ENCODE measurements around the gene PRPSAP2. TPM values are rescaled to one million over a fixed set of nuclear protein-coding genes. Genes with fewer than 3 reads are reported as not detected.
"Not testable (repeated sequence)": the region's sequence is repeated elsewhere in the genome, so short reads cannot be mapped to it uniquely, and the experiment has no call there.

The PRPSAP2 gene
- total RNA-seq, 1 donor, result 33.4 TPM

- H3K27me3 ChIP-seq (ENCODE audit: insufficient read depth, low read length), result no peaks in the 10 kb centered on the region
- H3K4me1 ChIP-seq (ENCODE audit: insufficient read depth, low read length), result peaks cover 18% of the 10 kb centered on the region
- no peak overlapping the region for H3K4me3 ChIP-seq (ENCODE audit: low read length)
- no peaks in the 10 kb centered on the region for H3K9me3 ChIP-seq (ENCODE audit: low read depth, low read length)
Measured at GRCh38 chr17:18919963-18920362, 62.0 kb downstream of the PRPSAP2 start.

DNA sequence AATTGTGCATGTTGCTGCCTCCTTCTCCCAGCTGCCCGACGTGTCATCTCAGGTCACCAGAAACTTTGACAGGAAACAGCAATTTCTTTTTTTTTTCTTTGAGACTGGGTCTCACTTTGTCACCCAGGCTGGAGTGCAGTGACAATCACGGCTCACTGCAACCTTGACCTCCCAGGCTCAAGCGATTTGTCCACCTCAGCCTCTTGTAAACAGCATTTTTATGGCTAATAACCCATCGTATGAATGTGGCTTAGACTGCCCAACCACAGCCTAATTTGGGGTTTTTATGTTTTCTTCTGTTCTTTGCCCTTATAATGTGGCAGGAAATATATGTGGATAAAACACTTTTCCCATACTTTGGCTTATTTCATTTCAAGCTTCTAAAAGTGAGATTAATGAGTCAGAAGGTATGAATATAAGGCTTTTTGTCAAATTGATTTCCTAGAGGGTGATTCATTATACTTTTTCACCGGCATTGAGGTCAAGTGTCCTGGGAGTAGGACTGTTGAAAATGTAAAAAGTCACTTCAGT, 63.0 kb downstream of the PRPSAP2 start:
- Histone ChIP-seq H3K27me3 (ENCODE audit: insufficient read depth, low read length) (no peaks in the 10 kb centered on the region), H3K9me3 (ENCODE audit: low read depth, low read length) (no peaks in the 10 kb centered on the region), H3K4me1 (ENCODE audit: insufficient read depth, low read length) (peaks cover 20% of the 10 kb centered on the region), H3K4me3 (ENCODE audit: low read length) (no peak overlapping the region)

DNA sequence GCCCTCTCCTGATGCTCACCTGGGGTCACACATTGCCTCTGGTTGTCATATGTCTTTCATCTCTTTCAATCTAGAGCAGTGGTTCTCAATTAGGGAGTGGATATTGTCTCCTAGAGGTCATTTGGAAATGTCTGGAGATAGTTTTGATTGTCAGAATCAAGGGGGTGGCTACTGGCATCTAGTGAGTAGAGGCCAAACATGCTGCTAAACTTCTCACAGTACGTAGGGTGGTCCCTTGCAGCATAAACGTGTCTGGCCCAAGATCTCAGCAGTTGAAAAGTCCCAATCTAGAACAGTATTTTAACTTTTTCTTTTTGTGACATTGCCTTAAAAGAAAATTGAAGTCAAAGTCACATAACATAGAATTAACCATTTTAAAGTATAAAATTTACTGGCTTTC, 63.6 kb downstream of the PRPSAP2 start:
- H3K9me3 ChIP-seq (ENCODE audit: low read depth, low read length), result no peaks in the 10 kb centered on the region
- H3K4me1 ChIP-seq (ENCODE audit: insufficient read depth, low read length), result peaks cover 23% of the 10 kb centered on the region
- H3K27me3 ChIP-seq (ENCODE audit: insufficient read depth, low read length), result no peaks in the 10 kb centered on the region
- H3K4me3 ChIP-seq (ENCODE audit: low read length), result no peak overlapping the region

DNA sequence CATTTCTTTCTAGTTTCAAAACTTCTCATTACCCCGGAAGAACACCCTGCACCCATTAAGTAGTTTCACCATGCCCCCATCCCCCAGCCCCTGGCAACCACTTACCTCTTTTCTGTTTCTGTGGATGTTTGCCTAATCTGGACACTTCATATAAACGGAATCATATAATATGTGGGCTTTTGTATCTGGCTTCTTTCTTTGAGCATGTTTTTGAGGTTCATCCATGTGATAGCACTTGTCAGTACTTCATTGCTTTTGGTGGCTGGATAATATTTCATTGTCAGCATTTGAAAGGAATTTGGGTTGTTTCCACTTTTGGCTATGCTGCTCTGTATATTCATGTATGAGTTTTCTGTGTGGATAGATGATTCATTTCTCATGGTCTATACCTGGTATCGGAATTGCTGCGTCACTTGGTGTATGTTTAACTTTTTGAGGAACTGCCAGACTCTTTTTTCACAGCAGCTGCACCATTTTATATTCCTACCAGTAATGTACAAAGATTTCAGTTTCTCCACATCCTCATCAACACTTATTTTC, 64.1 kb downstream of the PRPSAP2 start:
- Histone ChIP-seq H3K4me1 (ENCODE audit: insufficient read depth, low read length) (peaks cover 28% of the 10 kb centered on the region), H3K27me3 (ENCODE audit: insufficient read depth, low read length) (no peaks in the 10 kb centered on the region), H3K9me3 (ENCODE audit: low read depth, low read length) (no peaks in the 10 kb centered on the region), H3K4me3 (ENCODE audit: low read length) (no peak overlapping the region)

DNA sequence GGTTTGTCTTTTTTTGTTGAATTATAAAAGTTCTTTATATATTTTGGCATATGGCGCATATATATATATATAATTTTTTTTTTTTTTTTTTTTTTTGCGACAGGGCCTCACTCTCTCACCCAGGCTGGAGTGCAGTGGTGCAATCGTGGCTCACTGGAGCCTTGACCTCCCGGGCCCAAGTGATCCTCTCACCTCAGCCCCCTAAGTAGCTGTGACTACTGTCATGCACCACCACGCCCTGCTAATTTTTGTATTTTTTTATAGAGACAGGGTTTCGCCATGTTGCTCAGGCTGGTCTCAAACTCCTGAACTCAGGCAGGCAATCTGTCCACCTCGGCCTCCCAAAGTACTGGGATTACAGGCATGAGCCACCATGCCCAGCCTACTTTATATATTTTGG, 64.7 kb downstream of the PRPSAP2 start:
- H3K27me3 ChIP-seq (ENCODE audit: insufficient read depth, low read length), result not testable (repeated sequence)

DNA sequence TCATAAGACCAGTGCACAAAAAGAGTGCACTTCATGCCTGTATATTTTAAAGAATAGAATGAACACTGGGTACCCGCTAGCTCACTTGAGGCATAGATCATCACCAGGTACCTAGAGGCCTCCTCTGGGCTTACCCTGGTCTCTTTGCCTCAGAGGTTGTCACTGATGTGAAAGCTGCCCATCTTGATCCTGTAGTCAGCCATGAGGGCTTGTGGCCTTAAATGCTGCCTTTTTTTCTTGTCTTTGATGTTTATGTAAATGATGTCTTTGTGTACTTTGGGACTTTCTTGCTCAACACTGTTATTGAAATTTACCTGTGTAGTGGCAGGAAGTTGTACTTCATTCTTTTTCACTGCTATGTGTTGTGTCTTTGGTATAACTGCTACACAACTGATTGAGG, 67.3 kb downstream of the PRPSAP2 start:
- peaks cover 28% of the 10 kb centered on the region for H3K4me1 ChIP-seq (ENCODE audit: insufficient read depth, low read length)
- no peak overlapping the region for H3K4me3 ChIP-seq (ENCODE audit: low read length)
- no peaks in the 10 kb centered on the region for H3K27me3 ChIP-seq (ENCODE audit: insufficient read depth, low read length)
- H3K9me3 ChIP-seq (ENCODE audit: low read depth, low read length), result no peaks in the 10 kb centered on the region

More for the DNA sequence above, 64.7 kb downstream of the PRPSAP2 start:
- H3K4me3 ChIP-seq (ENCODE audit: low read length); H3K9me3 ChIP-seq (ENCODE audit: low read depth, low read length): not testable (repeated sequence)
- H3K4me1 ChIP-seq (ENCODE audit: insufficient read depth, low read length), result peaks cover 28% of the 10 kb centered on the region

DNA sequence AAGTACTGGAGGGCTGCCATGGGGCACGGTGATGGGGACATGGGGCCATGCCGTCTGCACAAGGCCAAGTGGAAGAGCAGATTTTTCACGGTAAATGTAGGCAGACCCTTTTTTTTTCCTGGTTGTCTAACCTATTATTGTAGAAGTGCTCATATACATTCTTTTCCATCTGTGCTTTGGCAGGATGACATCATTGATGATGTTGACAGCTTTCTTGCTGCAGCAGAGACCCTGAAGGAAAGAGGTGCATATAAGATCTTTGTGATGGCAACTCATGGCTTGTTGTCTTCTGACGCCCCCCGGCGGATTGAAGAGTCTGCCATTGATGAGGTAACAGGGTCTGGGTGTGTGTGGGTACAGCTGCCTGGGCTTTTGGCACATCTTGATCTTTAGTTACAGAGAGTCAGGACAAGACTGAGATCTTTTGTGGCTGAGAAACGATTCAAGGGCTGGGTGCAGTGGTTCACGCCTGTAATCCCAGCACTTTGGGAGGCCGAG, 70.7 kb downstream of the PRPSAP2 start:
- peaks cover 28% of the 10 kb centered on the region for H3K4me1 ChIP-seq (ENCODE audit: insufficient read depth, low read length)
- H3K27me3 ChIP-seq (ENCODE audit: insufficient read depth, low read length), result no peaks in the 10 kb centered on the region
- no peak overlapping the region for H3K4me3 ChIP-seq (ENCODE audit: low read length)
- H3K9me3 ChIP-seq (ENCODE audit: low read depth, low read length), result no peaks in the 10 kb centered on the region

- no peaks in the 10 kb centered on the region for H3K9me3 ChIP-seq (ENCODE audit: low read depth, low read length)
- H3K4me1 ChIP-seq (ENCODE audit: insufficient read depth, low read length), result peaks cover 15% of the 10 kb centered on the region
- no peaks in the 10 kb centered on the region for H3K27me3 ChIP-seq (ENCODE audit: insufficient read depth, low read length)
- H3K4me3 ChIP-seq (ENCODE audit: low read length), result no peak overlapping the region
Measured at GRCh38 chr17:18932360-18933055, 74.6 kb downstream of the PRPSAP2 start.

DNA sequence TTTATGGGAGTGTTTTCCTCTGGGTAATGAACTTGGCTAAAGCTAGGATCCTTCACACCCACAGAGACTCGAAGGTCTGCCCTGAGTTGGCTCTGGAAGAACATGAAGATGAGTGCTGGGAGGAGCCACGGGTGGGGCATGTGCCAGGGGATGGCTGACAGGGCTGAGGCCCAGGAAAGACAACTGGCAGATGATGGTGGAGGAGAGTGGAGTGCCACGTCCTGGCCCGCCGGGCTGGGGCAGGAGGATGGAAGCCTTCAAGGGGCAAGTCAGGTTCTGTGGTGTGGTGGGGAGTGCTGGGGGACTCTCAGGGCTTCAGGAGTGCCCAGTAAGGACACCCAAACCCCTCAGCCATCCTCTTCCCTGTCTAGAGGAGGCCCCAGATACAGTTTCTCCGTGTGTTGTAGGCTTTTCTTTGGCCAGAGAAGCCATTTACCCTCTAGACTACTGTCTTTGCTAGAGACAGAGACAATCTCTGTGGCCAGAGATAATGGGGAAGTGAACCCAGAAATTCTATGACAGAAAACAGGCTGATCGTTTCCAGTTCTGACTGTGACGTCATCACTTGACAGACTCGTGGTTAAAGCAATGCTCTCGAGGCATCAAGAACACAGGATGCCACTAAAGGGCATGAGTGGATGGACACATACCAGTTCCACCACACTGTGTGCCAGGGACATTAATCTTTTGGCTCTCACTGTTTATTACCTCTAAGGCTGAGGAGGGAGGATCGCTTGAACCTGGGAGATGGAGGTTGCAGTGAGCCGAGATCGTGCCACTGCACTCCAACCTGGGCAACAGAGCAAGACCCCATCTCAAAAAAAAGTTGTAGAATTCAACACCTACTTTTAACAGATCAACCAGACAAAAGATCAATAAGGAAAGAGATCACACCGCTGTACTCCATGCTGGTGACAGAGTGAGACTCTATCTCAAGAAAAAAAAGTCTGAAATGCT, 75.4 kb downstream of the PRPSAP2 start:
- Histone ChIP-seq H3K4me3 (ENCODE audit: low read length) (no peak overlapping the region), H3K4me1 (ENCODE audit: insufficient read depth, low read length) (peaks cover 15% of the 10 kb centered on the region), H3K27me3 (ENCODE audit: insufficient read depth, low read length) (no peaks in the 10 kb centered on the region), H3K9me3 (ENCODE audit: low read depth, low read length) (no peaks in the 10 kb centered on the region)

GRCh38 chr17:18937981-18938691, 80.2 kb downstream of the PRPSAP2 start:
- H3K4me1 ChIP-seq (ENCODE audit: insufficient read depth, low read length), result peaks cover 5% of the 10 kb centered on the region
- no peaks in the 10 kb centered on the region for H3K9me3 ChIP-seq (ENCODE audit: low read depth, low read length)
- H3K27me3 ChIP-seq (ENCODE audit: insufficient read depth, low read length), result no peaks in the 10 kb centered on the region

DNA sequence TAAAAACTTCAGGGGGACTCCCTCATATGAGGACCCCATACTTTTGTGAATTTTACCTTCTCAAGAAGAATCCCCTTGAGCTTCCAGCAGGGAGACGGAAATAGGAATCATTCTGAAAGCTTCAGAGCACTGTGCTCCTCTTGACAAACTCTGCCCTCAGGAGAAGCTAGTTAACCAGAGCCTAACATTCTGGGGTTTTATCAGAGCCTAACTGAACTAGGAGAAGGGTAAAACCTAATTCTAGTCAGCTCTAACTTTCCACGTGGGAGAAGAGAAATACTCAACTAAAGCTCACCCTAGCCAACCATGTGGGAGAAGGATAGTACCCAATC, 80.7 kb downstream of the PRPSAP2 start:
- peaks cover under 1% of the 10 kb centered on the region for H3K4me1 ChIP-seq (ENCODE audit: insufficient read depth, low read length)
- H3K4me3 ChIP-seq (ENCODE audit: low read length), result no peak overlapping the region
- H3K27me3 ChIP-seq (ENCODE audit: insufficient read depth, low read length), result no peaks in the 10 kb centered on the region
- no peaks in the 10 kb centered on the region for H3K9me3 ChIP-seq (ENCODE audit: low read depth, low read length)

More at GRCh38 chr17:18937981-18938691, 80.2 kb downstream of the PRPSAP2 start:
- no peak overlapping the region for H3K4me3 ChIP-seq (ENCODE audit: low read length)

DNA sequence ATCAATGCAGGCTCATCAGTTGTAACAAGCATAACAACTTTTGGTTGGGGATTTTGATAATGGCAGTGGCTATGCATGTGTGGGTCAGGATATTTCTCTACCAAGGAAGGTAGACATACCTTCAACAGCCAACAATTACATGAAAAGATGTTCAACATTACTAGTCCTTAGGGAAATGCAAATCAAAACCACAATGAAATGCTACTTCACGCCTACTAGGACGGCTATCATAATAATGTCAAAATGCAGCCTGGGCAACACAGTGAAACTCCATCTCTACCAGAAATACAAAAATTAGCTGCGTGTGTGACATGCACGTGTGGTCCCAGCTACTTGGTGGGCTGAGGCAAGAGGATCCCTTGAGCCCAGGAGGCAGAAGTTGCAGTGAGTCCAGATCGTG, 86.7 kb downstream of the PRPSAP2 start:
- no peak overlapping the region for H3K4me3 ChIP-seq (ENCODE audit: low read length)
- H3K9me3 ChIP-seq (ENCODE audit: low read depth, low read length), result no peaks in the 10 kb centered on the region
- no peaks in the 10 kb centered on the region for H3K4me1 ChIP-seq (ENCODE audit: insufficient read depth, low read length)
- no peaks in the 10 kb centered on the region for H3K27me3 ChIP-seq (ENCODE audit: insufficient read depth, low read length)

- Histone ChIP-seq H3K9me3 (ENCODE audit: low read depth, low read length) (no peaks in the 10 kb centered on the region), H3K4me3 (ENCODE audit: low read length) (no peak overlapping the region), H3K27me3 (ENCODE audit: insufficient read depth, low read length) (no peaks in the 10 kb centered on the region), H3K4me1 (ENCODE audit: insufficient read depth, low read length) (no peaks in the 10 kb centered on the region)
Measured at GRCh38 chr17:18946536-18946935, 88.6 kb downstream of the PRPSAP2 start.

DNA sequence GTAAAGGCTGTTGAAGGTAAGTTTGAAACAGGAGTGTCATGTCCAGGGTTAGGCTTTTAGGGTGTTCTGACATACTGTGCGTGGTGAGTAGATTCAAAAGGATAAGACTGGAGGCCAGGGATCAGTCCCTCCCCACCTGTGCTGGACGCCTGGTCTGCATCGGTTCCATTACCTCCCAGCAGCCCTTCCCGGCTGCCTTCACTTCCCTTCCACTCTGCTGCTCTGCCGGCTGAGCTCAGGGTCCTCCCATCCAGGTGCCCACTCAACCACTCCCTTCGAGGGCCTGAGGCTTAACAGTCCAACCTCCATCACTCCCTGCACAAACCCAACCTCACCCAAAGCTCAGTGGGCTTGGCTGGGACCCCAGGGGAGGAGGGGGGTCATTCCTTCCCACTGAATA, 89.9 kb downstream of the PRPSAP2 start:
- Histone ChIP-seq H3K9me3 (ENCODE audit: low read depth, low read length) (no peaks in the 10 kb centered on the region), H3K4me1 (ENCODE audit: insufficient read depth, low read length) (no peaks in the 10 kb centered on the region), H3K4me3 (ENCODE audit: low read length) (no peak overlapping the region), H3K27me3 (ENCODE audit: insufficient read depth, low read length) (no peaks in the 10 kb centered on the region)

All from mononuclear cell (primary cell).